WI38 (cell line): Measurements from ENCODE around the gene TMEM175.

Source experiments
- H3K4me3 ChIP-seq: 2 replicates; pipeline ENCODE4 v1.5.1; 2011; ENCODE audit warnings: low read depth, mild to moderate bottlenecking, control low read depth, low read length
- CTCF ChIP-seq: IDR thresholded peaks from 2 replicates; pipeline ENCODE4 v1.5.1; 2012; ENCODE audit warnings: low read depth, mild to moderate bottlenecking, control low read depth, low read length

The TMEM175 gene

GRCh38 chr4:963276-964225 lies 31.3 kb downstream of the TMEM175 start:
- no peak for TF ChIP-seq CTCF
- no peak overlapping the region for H3K4me3 ChIP-seq

- H3K4me3 ChIP-seq, result no peak overlapping the region
- no peak for TF ChIP-seq CTCF
These were observed 32.2 kb downstream of the TMEM175 start for GRCh38 chr4:964346-965025.

GRCh38 chr4:965048-965765 lies 32.9 kb downstream of the TMEM175 start:
- no peak for TF ChIP-seq CTCF
- no peak overlapping the region for H3K4me3 ChIP-seq

- H3K4me3 ChIP-seq, result no peak overlapping the region
- no peak for TF ChIP-seq CTCF
These were observed 33.5 kb downstream of the TMEM175 start for GRCh38 chr4:965766-966134.

GRCh38 chr4:966266-967112 lies 34.2 kb downstream of the TMEM175 start:
- no peak for TF ChIP-seq CTCF
- no peak overlapping the region for H3K4me3 ChIP-seq

GRCh38 chr4:967113-968104 lies 35.1 kb downstream of the TMEM175 start:
- H3K4me3 ChIP-seq, result no peak overlapping the region
- no peak for TF ChIP-seq CTCF
